Neural progenitor cell (in vitro differentiated cells): ENCODE data around the gene ANKMY1. TPM values are rescaled to one million over a fixed set of nuclear protein-coding genes. Genes with fewer than 3 reads are reported as not detected.

Experiments used
- DNase-seq: peaks from one replicate; pipeline ENCODE4 v3.0.0-alpha.2; 2016; ENCODE audit warnings: low spot score
- H2AFZ ChIP-seq: fragments of 200-600 bp; sonication (generic); replicated peaks from 2 replicates; pipeline ENCODE4 v1.6.1; 2016; ENCODE audit warnings: antibody characterized with exemption
- H3F3A ChIP-seq: fragments of 200-600 bp; sonication (generic); 2 replicates; pipeline ENCODE4 v1.6.1; 2016; ENCODE audit warnings: antibody characterized with exemption, low read depth
- H3K27ac ChIP-seq: fragments of 200-600 bp; sonication (generic); 2 replicates; pipeline ENCODE4 v1.5.1; 2016; ENCODE audit warnings: mild to moderate bottlenecking
- H3K27me3 ChIP-seq: fragments of 200-600 bp; sonication (generic); 2 replicates; pipeline ENCODE4 v1.6.1; 2016; ENCODE audit warnings: mild to moderate bottlenecking, moderate library complexity
- H3K36me3 ChIP-seq: fragments of 200-600 bp; sonication (generic); 2 replicates; pipeline ENCODE4 v1.5.1; 2016
- H3K4me1 ChIP-seq: fragments of 200-600 bp; sonication (generic); 2 replicates; pipeline ENCODE4 v1.6.1; 2016; ENCODE audit warnings: mixed run types
- H3K4me2 ChIP-seq: fragments of 200-600 bp; sonication (generic); 2 replicates; pipeline ENCODE4 v1.6.1; 2016
- H3K4me3 ChIP-seq: fragments of 200-600 bp; sonication (generic); 2 replicates; pipeline ENCODE4 v1.5.1; 2016
- H3K79me2 ChIP-seq: fragments of 200-600 bp; sonication (generic); 2 replicates; pipeline ENCODE4 v1.6.1; 2016; ENCODE audit warnings: low read depth
- H3K9ac ChIP-seq: fragments of 200-600 bp; sonication (generic); 2 replicates; pipeline ENCODE4 v1.6.1; 2016
- H3K9me3 ChIP-seq: fragments of 200-600 bp; sonication (generic); 2 replicates; pipeline ENCODE4 v1.5.1; 2016; ENCODE audit warnings: low read depth
- H4K20me1 ChIP-seq: fragments of 200-600 bp; sonication (generic); 2 replicates; pipeline ENCODE4 v1.6.1; 2016; ENCODE audit warnings: low read depth
- H3K27ac Mint-ChIP-seq: 3 replicates; pipeline ENCODE4 v1.8.0; 2021; ENCODE audit warnings: mixed read lengths
- H3K27me3 Mint-ChIP-seq: 2 replicates; pipeline ENCODE4 v1.8.0; 2022; ENCODE audit warnings: low read depth, mild to moderate bottlenecking, inconsistent platforms, moderate library complexity, mixed read lengths; ENCODE audit not compliant: insufficient read depth
- H3K36me3 Mint-ChIP-seq: 3 replicates; pipeline ENCODE4 v1.8.0; 2021; ENCODE audit warnings: mixed read lengths
- H3K4me1 Mint-ChIP-seq: 3 replicates; pipeline ENCODE4 v1.8.0; 2021; ENCODE audit warnings: mixed read lengths
- H3K4me3 Mint-ChIP-seq: 3 replicates; pipeline ENCODE4 v1.8.0; 2021; ENCODE audit warnings: mild to moderate bottlenecking, moderate library complexity, mixed read lengths
- H3K9me3 Mint-ChIP-seq: 3 replicates; pipeline ENCODE4 v1.8.0; 2020; ENCODE audit warnings: mixed read lengths
- CTCF ChIP-seq: fragments of 200-600 bp; sonication (generic); IDR thresholded peaks from 2 replicates; pipeline ENCODE4 v1.5.1; 2017; ENCODE audit warnings: antibody characterized with exemption, mild to moderate bottlenecking
- EZH2 ChIP-seq: fragments of 200-600 bp; sonication (generic); IDR thresholded peaks from 2 replicates; pipeline ENCODE4 v1.6.1; 2017; ENCODE audit warnings: antibody characterized with exemption, mild to moderate bottlenecking, moderate library complexity
- EZH2phosphoT487 ChIP-seq: fragments of 200-600 bp; sonication (generic); IDR thresholded peaks from 2 replicates; pipeline ENCODE4 v1.6.1; 2017; ENCODE audit warnings: antibody characterized with exemption
- total RNA-seq: library from RNA; depleted of rRNA; stranded (reverse); fragments of >200 nt; gene quantifications from 2 replicates; pipeline ENCODE4 v1.2.3, GENCODE V29; 2015; ENCODE audit warnings: low replicate concordance

Gene ANKMY1
- total RNA-seq, 1 donor from 2014 or later: 4.2 TPM

- Mint-ChIP-seq H3K27me3 (peaks cover 10% of the 10 kb centered on the region), H3K36me3 (no peaks in the 10 kb centered on the region), H3K4me1 (peaks cover 6% of the 10 kb centered on the region), H3K4me3 (peak overlapping the region; percentile 6), H3K9me3 (no peaks in the 10 kb centered on the region), H3K27ac (no peak overlapping the region)
- H2AFZ ChIP-seq: no peak overlapping the region
- H3K4me1 ChIP-seq: peaks cover 6% of the 10 kb centered on the region
- peaks cover 17% of the 10 kb centered on the region for H4K20me1 ChIP-seq
- no peaks in the 10 kb centered on the region for H3K9me3 ChIP-seq
- no peaks in the 10 kb centered on the region for H3K79me2 ChIP-seq
- no peak overlapping the region for H3K27ac ChIP-seq
- no peak overlapping the region for H3K4me3 ChIP-seq
- no peak for TF ChIP-seq EZH2
- TF ChIP-seq CTCF: no peak
- no peak for TF ChIP-seq EZH2phosphoT487
- H3K4me2 ChIP-seq: no peak overlapping the region
- H3K36me3 ChIP-seq: no peaks in the 10 kb centered on the region
- peaks cover 38% of the 10 kb centered on the region for H3K27me3 ChIP-seq
- DNase-seq: no peak
- peaks cover 14% of the 10 kb centered on the region for H3F3A ChIP-seq
- no peak overlapping the region for H3K9ac ChIP-seq
Observed at GRCh38 chr2:240571314-240571973, 13.7 kb upstream of the ANKMY1 start.

- H3K9me3 Mint-ChIP-seq: no peaks in the 10 kb centered on the region
- H3K27ac Mint-ChIP-seq: no peak overlapping the region
- H3K9ac ChIP-seq: no peak overlapping the region
- peaks cover 8% of the 10 kb centered on the region for H3K4me1 Mint-ChIP-seq
- no peak overlapping the region for H3K4me2 ChIP-seq
- no peak overlapping the region for H2AFZ ChIP-seq
- no peak overlapping the region for H3K4me3 Mint-ChIP-seq
- H3K27me3 Mint-ChIP-seq: peaks cover 10% of the 10 kb centered on the region
- peaks cover 14% of the 10 kb centered on the region for H3F3A ChIP-seq
- H3K27ac ChIP-seq: no peak overlapping the region
- H3K4me1 ChIP-seq: peaks cover 11% of the 10 kb centered on the region
- TF ChIP-seq CTCF (no peak), EZH2phosphoT487 (no peak), EZH2 (no peak)
- H3K27me3 ChIP-seq: peaks cover 42% of the 10 kb centered on the region
- no peaks in the 10 kb centered on the region for H3K9me3 ChIP-seq
- H3K79me2 ChIP-seq: no peaks in the 10 kb centered on the region
- no peak for DNase-seq
- H3K36me3 Mint-ChIP-seq: no peaks in the 10 kb centered on the region
- H3K4me3 ChIP-seq: no peak overlapping the region
- peaks cover 13% of the 10 kb centered on the region for H4K20me1 ChIP-seq
- no peaks in the 10 kb centered on the region for H3K36me3 ChIP-seq
Observed at GRCh38 chr2:240570531-240571313, 12.9 kb upstream of the ANKMY1 start.

- Histone ChIP-seq H3K4me1 (peaks cover 11% of the 10 kb centered on the region), H3K4me2 (no peak overlapping the region), H3K27me3 (peaks cover 42% of the 10 kb centered on the region), H3K9ac (no peak overlapping the region), H3K4me3 (no peak overlapping the region), H2AFZ (no peak overlapping the region), H3K36me3 (no peaks in the 10 kb centered on the region), H3K27ac (no peak overlapping the region), H3F3A (peaks cover 14% of the 10 kb centered on the region), H3K79me2 (no peaks in the 10 kb centered on the region), H3K9me3 (no peaks in the 10 kb centered on the region), H4K20me1 (peaks cover 13% of the 10 kb centered on the region)
- peak overlapping the region; percentile 57 for H3K4me3 Mint-ChIP-seq
- no peaks in the 10 kb centered on the region for H3K36me3 Mint-ChIP-seq
- no peaks in the 10 kb centered on the region for H3K9me3 Mint-ChIP-seq
- DNase-seq: no peak
- peaks cover 12% of the 10 kb centered on the region for H3K4me1 Mint-ChIP-seq
- no peak for TF ChIP-seq EZH2phosphoT487
- H3K27me3 Mint-ChIP-seq: peaks cover 14% of the 10 kb centered on the region
- no peak overlapping the region for H3K27ac Mint-ChIP-seq
Observed at GRCh38 chr2:240569998-240570530, 12.3 kb upstream of the ANKMY1 start.
